ENCODE measurements around the gene SDC1.

The SDC1 gene

DNA sequence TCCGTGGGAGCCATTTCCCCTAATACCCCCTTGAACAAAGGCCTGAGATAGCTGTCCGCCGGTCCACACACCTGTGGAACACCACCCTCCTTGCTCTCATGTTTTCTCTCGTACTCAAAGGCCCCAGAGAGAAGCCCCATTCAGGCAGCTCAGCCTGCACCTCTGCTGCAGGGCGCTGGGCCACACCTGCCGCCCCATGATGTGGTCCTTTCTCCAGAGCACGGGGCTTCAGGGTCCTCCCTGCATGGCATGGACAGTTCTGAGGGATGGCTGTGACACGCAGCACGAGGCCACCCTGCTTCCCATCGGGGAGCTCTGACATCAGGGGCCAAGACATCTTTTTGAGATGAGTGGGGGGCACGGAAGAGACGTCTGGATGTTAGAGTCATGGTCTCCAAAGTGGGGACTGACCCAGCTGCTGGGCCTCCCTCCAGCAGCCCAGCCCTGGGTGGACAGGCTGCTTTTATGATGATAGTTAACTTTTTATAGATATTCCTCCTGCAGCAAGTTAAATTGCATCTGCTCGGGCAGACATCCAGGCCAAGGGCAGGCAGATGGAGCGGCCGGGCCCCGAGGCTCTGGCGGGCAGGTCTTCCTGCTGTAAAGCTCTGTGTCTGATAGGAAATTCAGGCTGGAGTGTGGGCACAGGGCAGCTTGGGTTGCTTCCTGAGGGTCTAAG is 56.7 kb downstream of the SDC1 start:
- DNase-seq, result no peak

DNA sequence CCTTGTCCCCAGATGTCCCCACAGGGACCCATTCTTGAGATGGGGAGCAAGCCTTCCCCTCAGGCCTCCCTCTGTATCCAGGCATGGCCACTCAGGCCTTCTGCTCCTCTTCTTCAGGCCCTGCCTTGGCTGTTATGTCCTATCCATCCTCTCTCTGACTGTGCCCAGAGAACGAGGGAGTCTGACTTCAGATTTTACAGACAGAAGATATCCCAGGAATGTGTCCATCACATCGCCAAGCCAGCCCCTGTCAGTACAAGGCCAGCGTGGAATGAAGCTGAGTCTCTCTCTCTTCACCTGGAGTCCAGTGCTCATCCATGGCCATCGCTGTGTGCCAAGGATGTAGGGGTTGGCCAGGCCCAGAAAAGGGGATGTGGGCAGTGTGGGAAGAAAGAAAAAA is 57.6 kb downstream of the SDC1 start:
- no peak for DNase-seq

DNA sequence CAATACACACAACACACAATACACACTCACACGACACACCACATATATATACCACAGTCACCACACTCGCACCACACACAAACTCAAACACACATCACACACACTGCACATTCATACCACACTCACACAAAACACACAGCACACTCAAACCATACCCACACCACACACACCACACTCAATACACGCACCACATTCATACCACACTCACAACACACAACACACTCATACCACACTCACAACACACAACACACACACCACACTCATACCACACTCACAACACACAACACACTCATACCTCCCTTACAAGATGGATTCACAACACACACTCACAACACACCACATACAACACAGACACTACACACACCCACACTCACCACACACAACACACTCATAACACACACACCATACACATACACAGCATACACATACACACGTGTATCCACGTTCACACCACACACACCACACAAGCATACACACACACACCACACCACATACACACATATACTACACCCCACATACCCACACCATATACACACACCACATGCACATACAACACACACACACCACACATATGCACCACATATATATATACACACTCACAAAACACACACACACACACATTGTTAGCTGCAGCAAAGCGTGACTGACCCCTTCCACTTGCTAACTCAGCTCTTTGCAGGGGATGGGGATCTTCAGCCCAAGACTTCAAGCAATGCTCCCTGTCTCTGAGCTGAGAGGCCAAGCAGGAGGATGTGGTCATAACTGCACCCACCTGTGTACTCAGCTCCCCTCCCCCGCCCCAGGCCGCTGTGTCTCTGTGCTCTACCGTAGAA is 59.0 kb downstream of the SDC1 start:
- DNase-seq, result no peak

DNA sequence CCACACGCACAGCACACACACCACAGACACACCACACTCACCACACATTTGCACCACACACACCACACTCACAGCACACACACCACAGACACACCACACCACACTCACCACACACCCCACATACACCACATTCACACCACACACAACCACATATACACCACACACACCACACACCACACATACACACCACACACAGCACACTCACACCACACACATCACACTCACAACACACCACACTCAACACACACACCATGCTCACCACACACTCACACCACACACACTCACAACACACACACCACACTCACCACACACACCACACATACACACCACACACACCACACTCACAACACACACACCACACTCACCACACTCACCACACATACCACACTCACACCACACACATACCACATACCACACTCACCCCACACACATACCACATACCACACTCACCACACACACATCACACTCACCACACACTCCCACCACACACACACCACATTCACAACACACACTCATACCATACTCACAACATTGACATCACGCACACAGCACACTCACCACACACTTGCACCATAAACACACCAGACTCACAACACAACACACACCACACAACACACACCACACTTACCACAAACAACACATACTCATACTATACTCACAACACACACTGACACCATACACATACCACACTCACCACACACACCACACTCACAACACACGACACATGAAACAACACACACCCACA is 60.0 kb downstream of the SDC1 start:
- DNase-seq, result no peak

DNA sequence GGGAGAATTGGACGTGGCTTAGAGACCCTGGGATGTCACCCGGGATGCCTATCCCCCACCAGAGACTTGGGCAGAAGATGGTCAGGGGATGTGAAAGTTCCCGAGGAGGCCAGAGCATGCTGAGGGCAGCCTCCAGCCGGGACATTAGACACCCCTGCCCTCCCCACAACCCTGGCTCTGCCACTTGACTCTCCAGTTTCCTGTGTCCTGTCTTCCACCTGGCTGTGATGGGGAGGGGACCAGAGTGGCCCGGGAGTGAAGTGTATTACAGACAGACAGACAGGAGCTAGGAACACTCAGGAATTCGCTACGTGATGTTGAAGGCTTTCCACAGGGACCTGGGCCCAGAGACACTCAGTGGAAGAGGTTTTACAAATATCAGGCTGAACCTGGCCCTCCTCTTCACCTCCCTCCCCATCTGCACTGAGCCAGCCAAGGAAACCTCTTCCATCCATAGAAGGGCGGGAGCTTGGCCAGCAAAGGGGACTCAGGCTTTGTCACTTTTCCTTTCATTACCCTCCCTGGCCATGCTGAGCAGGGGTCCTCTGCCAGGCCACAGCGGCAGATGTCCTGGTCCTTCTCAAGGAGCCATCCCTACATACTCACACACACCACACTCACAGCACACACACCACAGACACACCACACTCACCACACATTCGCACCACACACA is 60.7 kb downstream of the SDC1 start:
- no peak for DNase-seq

DNA sequence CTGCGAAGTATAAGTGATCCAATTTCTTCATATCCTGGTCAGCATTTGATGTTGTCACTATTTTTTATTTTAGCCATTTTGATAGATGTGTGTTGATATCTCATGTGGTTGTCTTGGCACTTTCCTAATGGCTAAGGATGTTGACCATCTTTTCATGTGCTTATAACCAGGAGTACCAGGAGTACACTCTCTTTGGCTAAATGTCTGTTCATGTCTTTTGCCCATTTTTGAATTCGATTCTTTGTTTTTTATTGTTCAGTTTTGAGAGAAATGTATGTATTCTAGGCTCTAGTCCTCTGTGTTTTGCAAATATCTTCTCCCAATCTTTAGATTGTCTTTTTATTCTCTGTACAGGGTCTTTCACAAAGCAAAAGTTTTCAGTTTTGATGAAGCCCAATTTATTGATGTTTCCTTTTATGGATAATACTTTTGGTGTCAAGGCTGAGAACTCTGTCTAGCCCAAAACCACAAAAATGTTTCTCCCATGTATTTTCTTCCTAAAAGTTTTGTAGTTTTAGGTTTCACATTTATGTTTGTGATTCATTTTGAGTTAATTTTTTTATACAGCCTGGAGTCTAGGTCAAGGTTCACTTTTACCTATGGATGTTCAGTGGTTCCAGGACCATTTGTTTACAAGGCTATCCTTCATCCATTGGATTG is 65.4 kb downstream of the SDC1 start:
- DNase-seq, result no peak

DNA sequence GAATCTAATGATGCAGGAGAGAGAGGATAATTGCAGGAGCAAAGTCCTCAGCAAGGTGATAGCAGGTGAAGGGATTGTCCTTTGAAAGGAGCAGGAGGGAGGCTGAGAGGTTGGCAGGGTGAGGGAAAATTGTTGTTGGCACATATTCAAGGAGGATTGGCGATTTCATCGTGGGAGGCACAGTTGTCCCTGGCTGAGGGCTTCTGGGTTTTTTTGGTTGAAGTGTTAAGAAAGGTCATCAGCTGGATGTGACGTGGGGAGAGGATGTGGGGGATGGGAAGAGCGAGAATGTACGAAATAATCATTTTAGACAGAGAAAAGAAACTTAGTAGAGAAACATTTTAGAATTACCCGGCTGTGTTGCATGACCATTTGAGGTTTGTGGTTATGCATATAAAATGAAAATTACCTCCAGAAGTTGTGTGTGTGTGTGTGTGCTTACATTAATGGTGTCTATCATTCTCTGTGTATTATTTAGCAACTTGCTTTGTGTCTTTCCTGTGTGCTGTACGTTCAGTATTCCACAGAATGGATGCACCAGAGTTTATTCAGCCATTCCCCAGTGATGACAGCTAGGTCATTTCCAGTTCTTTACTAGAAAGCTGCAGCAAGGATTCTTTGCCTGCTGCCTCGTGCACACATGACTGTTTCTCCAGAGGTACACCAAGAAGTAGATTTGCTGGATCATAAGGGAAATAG is 67.6 kb downstream of the SDC1 start:
- no peak for DNase-seq

DNA sequence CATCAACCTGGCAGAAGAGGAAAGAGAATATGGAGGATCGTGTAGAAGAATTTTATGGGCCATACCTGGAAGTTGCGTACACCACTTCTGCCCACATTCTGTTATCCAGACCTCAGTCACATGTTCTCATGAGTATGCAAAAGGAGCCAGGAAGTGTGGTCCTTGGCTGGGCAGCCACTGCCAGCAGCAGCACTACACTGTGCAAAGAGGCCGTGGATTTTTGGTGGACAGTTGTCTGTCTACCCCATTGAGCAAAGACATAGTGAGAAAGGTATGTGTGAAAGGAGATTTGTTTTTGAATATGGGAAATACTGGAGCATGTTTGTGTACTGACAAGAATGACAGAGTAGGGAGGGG is 68.1 kb downstream of the SDC1 start:
- no peak for DNase-seq

DNA sequence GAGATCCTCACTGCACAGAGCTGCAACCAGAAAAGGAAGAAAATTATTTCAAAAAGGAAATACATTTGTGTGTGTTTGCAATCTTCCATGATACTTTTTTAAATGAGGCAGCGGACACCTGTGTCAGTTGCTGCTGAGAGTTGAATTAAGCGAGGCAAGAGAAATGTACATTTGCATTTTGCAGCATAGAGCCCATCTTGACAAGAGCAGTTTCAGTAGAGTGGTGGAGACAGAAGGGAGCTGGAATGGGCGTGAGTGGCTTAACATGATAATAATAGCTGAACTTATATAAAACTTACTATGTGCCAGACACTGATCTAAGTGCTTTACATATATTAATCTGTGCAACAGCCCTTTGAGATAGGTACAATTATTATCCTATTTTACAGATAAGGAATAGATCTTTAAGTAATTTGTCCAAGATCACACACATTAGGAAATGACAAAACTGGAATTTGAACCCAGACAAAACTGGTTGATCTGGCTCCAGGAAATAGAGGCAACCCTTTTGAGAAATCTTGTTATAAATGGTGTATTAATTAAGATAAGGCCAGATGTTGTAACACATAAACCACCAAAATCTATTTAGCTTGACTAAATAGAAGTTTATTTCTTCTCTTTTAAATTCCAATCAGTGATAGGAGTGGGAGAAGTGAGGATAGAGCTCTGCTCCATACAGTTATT is 68.7 kb downstream of the SDC1 start:
- no peak for DNase-seq

DNA sequence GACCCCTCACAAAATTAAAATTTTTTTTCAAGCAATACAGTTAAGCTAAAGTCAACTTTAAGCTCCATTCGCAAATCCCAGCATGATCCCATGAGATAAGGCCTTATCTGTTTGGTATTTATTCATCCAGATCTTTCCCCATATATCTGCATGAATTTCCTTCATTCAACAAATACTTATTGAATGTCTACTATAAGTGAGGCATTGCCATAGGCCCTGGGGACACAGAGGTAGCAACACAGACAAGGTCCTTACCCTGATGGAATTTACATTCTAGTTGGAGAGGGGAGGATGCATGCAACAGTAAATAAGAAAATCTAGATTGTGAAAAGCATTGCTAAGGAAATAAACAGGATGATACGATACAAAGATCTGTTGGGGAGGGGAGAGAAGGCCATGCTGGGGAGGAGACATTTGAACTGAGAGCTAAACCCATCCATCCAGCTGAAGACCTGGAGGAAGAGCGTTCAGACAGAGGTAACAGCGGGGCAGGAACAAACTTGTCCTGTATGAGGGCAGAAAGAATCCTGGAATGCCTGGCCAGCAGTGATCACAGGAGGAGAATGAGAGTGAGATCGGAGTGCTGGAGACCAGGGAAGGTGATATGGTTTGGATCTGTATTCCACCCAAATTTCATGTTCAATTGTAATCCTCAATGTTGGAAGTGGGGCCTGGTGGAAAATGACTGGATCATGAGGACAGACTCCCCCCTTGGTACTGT is 71.6 kb downstream of the SDC1 start:
- DNase-seq, result no peak

DNA sequence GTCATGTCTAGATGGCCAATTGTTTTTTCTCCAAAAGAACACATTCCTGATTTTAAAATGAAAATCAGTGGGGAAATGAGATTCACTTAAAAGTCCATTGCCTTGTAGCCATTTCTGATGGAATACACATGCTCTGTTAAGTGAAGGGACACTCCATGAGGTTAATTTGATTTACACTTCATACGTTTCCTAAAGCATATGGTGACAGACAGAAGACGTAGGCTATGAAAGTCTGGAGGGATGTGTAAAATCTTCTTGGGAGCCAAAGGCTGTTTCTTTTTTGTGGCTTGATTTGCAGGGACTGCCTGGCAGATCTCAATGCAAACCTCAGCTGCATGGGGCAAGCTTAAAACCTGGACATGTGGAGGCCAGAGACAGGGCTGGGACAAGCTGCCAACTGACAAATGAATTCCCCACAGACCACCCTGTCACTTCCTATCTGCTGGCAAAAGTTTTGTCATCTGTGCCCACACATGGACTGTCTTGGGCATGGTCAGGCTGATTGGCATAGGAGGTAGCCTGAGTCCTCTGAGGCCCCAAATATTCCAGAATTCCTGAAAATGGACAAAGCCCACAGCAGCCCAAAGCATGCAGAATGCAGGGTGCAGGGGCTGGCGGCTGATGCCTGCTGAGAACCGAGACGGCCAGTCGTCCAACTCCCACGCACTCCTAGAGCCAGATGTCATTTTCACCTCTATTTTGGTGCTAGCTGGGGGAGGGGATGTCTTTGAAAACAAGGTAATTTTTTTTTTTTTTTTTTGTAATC is 73.9 kb downstream of the SDC1 start:
- no peak for DNase-seq
